DMS153 treated with DMSO at 0.1 percent for 48 hours (cell line): ENCODE results near the gene SASS6.
A peak's percentile ranks its signal among the peaks of the same experiment; 100 is the strongest.
"Not testable (repeated sequence)": the region's sequence is repeated elsewhere in the genome, so short reads cannot be mapped to it uniquely, and the experiment has no call there.

Source experiments
- DNase-seq: peaks from one replicate; lab custom pipeline; 2025; ENCODE audit not compliant: unreplicated experiment; lab: John Stamatoyannopoulos, UW

The SASS6 gene

GRCh38 chr1:100050139-100050538 lies 82.6 kb downstream of the SASS6 start:
- DNase-seq, result no peak

- DNase-seq, result not testable (repeated sequence)
Measured at GRCh38 chr1:100047235-100047708, 85.5 kb downstream of the SASS6 start.

DNA sequence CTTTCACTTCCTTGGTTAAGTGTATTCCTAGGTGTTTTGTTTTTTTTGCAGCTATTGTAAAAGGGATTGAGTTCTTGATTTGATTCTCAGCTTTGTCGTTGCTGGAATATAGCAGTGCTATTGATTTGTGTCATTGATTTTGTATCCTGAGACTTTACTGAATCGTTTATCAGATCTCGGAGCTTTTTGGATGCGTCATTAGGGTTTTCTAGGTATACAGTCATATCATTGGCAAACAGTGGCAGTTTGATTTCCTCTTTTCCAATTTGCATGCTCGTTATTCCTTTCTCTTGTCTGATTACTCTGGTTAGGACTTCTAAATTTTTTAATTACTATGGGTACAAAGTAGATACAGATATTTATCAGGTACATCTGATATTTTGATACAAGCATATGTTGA lies 87.5 kb downstream of the SASS6 start:
- DNase-seq, result no peak

- DNase-seq, result no peak
Measured at GRCh38 chr1:100039591-100039990, 93.1 kb downstream of the SASS6 start.

DNA sequence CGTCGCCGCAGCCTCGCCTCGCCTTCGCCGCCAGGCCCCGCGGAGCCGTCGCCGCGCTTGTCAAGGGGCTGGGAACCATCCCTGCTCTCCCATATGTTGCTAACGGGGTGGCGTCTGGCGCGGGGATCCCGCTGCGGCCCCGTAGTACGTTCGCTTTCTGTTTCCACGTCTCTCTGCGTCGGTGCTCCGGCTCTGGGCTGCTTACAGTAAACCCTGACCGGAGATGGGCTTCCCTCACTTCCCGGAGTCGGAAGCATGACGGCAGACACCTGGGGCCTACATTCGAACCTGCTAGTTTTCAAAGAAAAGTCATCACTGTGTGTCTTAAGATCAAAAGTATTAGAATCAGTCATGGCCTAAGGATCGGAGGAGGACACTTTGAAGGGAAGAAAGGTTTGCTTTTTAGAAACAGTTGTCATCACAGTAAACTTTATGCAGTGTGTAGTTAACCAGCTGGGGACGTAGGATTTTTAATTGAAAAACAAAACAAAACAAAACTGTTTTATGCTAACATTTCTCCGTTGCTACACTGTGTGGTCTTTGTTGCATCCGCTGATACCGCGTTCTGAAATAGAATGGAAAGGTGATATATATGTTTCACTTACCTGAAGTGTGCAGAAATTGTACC lies 94.0 kb downstream of the SASS6 start:
- DNase-seq, result peak; percentile 34

DNA sequence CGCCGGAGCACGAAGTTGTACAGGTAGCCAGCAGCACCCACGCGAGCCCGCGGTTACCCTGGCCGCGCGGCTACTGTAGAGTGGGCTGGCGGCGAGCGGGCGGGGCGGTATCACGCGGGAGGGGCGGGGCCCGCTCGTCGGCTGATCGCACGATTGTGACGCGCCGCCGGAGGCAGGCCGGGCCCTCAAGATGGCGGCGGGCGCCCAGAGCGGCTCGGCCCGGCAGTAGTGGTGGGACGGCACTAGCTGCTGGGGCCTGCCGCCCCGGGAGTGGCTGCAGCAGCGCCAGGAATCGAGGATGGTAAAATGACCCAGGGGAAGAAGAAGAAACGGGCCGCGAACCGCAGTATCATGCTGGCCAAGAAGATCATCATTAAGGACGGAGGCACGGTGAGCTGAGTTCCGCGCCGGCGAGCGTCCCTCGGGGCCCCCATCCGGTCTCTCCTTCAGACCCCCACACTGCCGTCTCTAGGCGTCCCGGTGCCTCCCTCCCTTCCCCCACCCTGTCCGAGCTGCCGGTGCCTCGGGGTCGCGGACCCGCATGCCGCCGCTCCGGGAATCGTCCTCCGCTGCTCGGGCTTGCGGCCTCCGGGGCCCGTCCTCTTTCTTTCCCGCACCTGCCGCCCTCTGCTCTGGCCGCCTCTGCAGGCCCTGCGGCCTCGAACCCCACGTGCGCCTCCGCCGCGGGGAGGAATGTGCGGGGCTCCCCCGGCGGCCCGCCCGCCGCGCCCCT lies 94.6 kb downstream of the SASS6 start:
- DNase-seq, result peak; percentile 44

DNA sequence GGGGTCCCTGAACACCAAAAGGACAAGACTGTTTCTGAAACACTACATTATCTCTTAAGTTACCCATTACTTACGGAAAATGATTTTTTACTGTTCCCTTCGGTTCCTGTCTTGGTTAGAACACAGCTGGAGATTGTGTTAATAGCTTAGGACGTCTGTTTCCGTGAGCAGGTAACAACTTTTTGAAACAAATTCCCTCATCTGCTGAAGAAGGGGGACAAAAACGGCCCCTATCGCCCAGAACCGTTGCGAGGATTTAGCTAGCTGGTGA lies 95.1 kb downstream of the SASS6 start:
- no peak for DNase-seq

DNA sequence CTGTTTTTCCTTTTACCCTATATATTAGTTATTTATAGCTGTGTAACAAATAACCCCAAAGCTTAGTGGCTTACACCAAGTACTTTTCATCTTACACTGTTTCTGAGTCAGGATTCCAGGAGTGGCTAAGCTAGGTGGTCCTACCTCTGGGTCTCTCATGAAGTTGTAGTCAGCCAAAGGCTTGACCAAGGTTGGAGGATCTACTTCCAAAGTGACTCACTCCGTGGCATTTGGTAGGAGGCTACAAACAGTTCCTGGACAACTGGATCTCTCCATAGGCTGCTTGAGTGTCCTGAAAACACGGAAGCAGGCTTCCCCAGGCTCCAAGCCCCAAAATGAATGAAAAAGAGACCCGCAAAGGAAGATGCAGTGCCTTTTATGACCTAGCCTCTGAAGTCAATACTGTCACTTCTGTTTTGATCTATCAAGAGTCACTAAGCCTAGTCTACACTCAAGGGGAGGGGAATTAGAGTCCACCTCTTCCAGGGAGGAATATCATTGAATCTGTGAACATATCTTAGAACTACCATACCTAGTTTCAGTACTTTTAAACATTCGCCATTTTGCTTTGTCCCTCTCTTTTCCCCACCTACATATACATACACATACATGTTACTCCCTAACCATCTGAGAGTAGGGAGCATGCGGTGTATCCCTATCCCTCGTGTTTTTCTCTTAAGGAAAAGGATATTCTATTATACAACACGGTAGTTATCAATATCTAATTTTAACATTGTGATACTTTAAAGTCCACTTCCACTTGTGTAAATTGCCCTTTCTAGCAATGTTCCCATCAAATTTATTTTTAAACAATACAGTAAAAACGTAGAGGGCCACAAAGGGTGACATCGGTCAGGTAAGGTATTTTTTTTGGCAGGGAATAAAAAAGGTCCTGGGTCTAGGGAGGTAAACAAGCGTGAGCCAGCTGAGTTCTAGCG lies 95.7 kb downstream of the SASS6 start:
- DNase-seq, result no peak

DNA sequence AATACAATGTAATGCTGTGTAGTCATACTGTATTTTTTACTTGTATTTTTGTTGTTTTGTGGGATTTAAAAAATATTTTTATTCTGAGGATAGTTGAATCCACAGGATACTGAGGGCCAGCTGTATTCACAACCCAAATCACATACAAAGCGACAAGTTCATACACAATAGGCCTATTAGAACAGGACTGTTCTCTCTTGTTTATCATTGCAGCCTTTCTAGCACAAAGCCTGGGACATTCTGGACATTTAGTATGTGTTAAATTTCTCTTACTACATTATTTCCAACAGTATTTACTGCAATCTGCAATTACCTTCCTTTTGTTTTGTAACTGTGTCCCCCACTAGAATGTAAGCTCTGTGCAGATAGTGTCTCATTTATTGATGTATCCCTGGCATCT lies 97.5 kb downstream of the SASS6 start:
- DNase-seq, result no peak

GRCh38 chr1:100034470-100034869 lies 98.3 kb downstream of the SASS6 start:
- no peak for DNase-seq
